GM21825 (cell line): Measurements from ENCODE around the gene CYB5D1.

Experiments used
- ATAC-seq: cut with Tn5 transposase; IDR thresholded peaks from one replicate; pipeline ENCODE4 v1.9.1; 2021; ENCODE audit warnings: mild to moderate bottlenecking, moderate library complexity; ENCODE audit not compliant: unreplicated experiment

Gene CYB5D1

GRCh38 chr17:7833795-7834541, 23.8 kb upstream of the CYB5D1 start, which contains the start of gene KDM6B:
Gene KDM6B, plus strand, starts transcription at chr17:7834217. Its CDS starts 11,338 bp downstream, at chr17:7845555.
- peak; percentile 31 for ATAC-seq

- ATAC-seq: no peak
Observed at GRCh38 chr17:7834542-7834956, 23.3 kb upstream of the CYB5D1 start.

- peak; percentile 40 for ATAC-seq
Observed at GRCh38 chr17:7834957-7835813, 22.6 kb upstream of the CYB5D1 start.

DNA sequence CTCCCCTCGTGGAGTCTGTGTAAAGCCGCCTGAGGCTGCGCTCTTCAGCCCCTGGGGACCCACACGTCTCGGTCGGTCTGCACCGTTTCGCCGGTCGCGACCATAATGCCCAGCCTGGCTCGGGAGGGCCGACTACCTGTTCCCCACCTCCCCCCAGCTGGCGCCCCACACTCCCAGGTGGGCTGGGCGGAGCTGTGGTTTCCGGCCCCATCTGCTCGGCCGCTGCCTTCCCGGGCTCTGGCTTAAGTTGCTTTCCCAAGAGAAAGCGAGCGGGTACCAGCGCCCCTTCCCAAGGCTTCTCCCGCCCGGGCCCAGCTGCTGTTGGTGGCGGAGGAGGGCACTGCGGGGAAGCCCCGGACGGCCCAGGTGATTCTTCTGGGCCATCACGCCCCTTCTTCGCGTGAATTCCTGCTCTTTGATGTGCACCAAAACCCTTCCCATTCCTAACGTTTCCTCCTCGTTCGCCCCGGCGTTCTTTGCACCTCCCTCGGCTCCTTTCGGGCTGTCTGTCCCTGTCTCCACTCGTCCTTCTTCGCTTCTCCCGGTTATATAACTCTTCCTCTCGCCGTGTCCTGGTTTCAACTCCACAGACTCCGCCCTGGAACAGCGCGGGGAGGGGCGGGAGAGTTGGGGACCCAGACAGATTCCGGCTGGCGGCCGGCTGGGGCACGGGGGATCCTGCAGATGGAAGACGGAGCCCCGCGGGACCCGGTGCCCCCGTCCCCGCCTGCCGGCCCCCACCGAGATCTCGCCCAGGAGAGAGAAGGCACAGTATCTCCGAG, 21.8 kb upstream of the CYB5D1 start:
- peak; percentile 22 for ATAC-seq

DNA sequence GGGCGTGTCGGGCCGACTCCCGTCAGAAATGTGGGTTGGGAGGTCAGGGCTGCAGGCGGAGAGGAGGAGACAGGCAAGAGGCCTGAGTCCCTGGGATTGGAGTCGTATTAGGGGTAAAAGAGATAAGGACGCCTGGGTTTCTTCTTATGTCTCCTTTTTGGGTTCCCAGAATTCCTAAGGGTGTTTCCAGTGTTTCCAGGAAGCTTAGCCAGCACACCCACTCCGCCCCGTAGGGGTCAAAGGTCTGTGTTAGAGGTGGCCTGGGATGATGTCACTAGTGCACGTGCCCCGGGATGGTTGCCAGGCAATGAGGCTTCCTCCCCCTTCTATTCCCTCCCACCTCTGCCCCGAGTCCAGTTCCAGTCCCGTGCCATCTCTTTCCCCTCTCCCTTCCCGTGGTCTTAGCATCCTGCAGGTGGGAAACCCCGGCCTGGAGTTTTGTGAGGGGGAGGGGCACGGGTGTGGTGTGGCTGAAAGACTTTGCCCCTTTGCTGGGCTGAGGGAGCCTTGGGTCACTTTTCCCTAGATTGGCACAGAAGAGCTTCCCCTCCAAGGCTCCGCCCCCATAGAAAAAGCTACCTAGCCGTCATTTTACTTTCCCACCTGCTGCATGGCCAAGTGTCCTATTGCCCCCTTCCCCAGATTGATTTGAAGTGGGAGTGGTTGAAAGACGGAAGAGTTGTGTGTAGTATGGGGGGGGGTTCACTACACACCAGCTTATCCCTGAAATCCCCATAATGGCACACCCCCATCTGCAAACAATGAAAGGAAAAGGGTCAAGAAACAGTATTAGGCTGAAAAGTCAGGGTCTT, 21.0 kb upstream of the CYB5D1 start:
- no peak for ATAC-seq

DNA sequence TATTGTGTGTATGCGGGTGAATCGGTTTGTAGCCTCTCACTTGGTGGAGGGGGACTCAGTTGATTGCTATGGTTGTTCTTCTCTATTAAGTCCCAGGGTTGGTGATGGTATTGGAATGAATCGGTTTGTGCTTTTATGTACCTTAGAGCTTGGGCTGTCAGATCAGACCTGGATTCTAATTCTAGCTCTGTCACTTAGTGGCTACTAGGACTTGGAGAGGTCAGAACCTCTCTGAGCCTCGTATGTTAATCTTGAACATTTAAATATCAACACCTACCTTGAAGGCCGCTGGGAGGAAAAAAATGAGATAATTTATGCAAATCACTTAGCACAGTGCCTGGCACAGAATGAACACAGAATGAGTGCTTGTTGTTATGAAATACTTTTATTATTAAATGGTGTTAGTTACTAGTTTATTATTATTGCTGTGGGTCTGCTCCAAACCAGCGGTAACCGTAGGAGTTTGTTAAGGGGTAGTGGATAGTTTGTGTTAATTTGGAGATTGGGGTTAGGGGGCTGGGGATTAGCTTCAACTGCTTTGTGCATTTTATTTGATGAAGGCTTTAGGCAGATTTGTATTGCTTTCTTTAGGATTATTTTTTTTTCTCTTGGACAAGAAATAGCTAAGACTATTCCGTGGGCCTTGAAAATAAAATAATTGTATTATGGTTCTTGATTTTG, 20.3 kb upstream of the CYB5D1 start:
- ATAC-seq: no peak

- ATAC-seq: no peak
Observed at GRCh38 chr17:7838090-7839075, 19.4 kb upstream of the CYB5D1 start.

GRCh38 chr17:7839190-7839875, 18.5 kb upstream of the CYB5D1 start:
- no peak for ATAC-seq

GRCh38 chr17:7839876-7840261, 17.9 kb upstream of the CYB5D1 start:
- ATAC-seq: no peak

GRCh38 chr17:7840441-7840840, 17.4 kb upstream of the CYB5D1 start:
- no peak for ATAC-seq

DNA sequence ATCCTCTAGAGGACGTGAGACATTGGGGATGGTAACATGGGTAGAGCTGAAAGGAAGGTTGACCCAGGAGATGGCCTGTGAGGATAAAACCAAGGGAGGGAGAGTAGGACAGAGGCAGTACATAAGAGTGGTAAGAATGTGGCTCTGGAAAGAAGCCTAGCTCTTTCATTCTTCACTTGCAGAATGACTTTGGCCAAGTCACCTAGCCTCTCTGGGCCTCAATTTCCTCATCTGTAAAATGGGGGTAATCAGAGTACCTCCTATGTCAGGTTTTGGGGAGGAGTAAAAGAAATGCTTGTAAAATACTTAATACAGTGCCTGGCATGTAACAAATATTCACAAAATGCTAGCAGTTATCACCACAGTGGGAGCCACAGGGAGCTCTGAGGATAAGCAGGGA, 16.9 kb upstream of the CYB5D1 start:
- no peak for ATAC-seq

- peak; percentile 8 for ATAC-seq
Observed at GRCh38 chr17:7841396-7841914, 16.3 kb upstream of the CYB5D1 start.

DNA sequence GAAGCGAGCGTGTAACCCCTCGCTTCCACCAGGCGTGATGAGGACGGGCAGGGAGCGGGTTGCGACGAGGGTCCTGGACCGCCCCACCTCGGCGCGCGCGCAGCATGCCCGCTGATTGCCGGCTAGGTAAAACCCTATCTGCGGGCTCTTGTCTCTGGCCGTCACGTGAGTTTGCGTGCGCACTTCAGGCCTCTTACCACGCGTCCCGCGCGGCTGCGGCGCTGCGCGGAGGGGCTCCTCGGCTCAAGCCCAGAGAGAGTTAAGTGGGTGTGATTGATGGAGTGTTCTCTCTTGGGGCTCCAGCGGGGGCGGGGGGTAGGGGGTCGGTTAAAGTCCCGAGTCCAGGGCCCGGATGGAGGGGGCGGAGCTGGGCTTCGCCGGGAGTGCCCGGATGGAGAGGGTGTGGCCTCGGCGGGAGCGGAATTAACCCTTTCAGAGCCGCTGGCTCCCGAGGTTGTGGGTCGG, 15.9 kb upstream of the CYB5D1 start:
- ATAC-seq: peak; percentile 13

GRCh38 chr17:7842380-7843256, 15.2 kb upstream of the CYB5D1 start:
- peak; percentile 28 for ATAC-seq

- no peak for ATAC-seq
Observed at GRCh38 chr17:7843257-7843535, 14.6 kb upstream of the CYB5D1 start.

DNA sequence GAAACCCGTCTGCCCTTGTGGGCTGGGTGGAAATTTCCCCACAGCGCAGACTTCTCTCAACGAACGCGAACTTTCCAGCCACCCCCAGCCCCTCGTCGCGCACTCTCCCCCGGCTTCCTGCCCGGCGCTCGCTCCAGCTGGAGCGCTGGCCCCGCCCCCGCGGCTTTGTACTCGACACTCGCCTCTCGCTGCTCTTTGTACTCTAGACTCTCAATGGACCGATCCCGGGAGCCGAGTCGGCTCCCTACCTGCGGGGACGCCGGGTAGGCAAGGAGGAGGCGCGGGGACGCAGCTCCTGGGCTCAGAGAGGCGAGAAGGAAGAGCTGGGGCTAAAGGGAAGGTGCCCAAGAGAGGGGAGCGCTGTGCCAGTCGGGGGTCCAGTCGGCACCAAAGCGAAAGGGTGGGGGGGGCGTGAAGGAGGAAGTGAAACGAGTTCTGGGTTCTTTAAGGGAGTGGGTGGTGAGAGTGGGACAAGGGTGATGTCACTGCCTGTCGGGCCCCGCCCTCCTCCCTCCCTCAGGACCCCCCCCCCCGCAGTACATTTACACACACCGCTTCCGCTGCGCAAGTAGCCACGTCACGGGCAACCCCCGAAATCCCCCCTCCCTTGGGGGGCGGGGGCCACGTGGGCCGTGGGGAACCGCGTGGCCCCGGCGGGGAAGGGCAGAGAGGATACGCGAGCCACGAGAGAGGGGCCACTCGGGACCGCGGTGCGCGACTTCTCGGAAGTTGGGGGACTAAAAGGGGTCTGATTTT, 14.1 kb upstream of the CYB5D1 start:
- peak; percentile 32 for ATAC-seq
